A673 (cell line): ENCODE results near the gene PFKFB4. TPM values are rescaled to one million over a fixed set of nuclear protein-coding genes. Genes with fewer than 3 reads are reported as not detected.

Experiments
- BruUV-seq: library from RNA; stranded (reverse); fragments of 400-500 nt; replicated peaks from 2 replicates; lab custom pipeline; 2021; lab: Mats Ljungman, UMichigan
- CTCF ChIA-PET: fragments of 300-600 bp; sonication (Branson Sonifier 250); formaldehyde crosslinking; loops from one replicate; lab custom pipeline; 2022; ENCODE audit warnings: antibody characterized with exemption; lab: Charles Lee
- POLR2A ChIA-PET: fragments of 300-600 bp; sonication (Branson Sonifier 250); formaldehyde crosslinking; loops from one replicate; lab custom pipeline; 2022; ENCODE audit warnings: antibody characterized with exemption; ENCODE audit not compliant: low non-redundant PET; lab: Charles Lee
- DNase-seq: peaks from one replicate; pipeline ENCODE4 v3.0.0-alpha.2; 2015; ENCODE audit warnings: low spot score
- H3K27ac ChIP-seq: fragments of 200-600 bp; sonication (generic); 2 replicates; pipeline ENCODE4 v1.5.1; 2016; ENCODE audit warnings: mixed run types, low read depth, mild to moderate bottlenecking, mixed read lengths, antibody characterized with exemption, low read length; ENCODE audit not compliant: poor library complexity, severe bottlenecking
- H3K27me3 ChIP-seq: fragments of 200-600 bp; sonication (generic); replicated peaks from 2 replicates; pipeline ENCODE4 v1.6.1; 2017; ENCODE audit warnings: mixed run types, low read depth, mild to moderate bottlenecking, mixed read lengths, antibody characterized with exemption, low read length; ENCODE audit not compliant: insufficient read depth, poor library complexity
- H3K36me3 ChIP-seq: fragments of 200-600 bp; sonication (generic); 2 replicates; pipeline ENCODE4 v1.6.1; 2016; ENCODE audit warnings: mixed run types, mild to moderate bottlenecking, mixed read lengths, antibody characterized with exemption, low read length; ENCODE audit not compliant: insufficient read depth, poor library complexity, severe bottlenecking
- H3K4me1 ChIP-seq: fragments of 200-600 bp; sonication (generic); 2 replicates; pipeline ENCODE4 v1.6.1; 2017; ENCODE audit warnings: mixed run types, mild to moderate bottlenecking, mixed read lengths, antibody characterized with exemption, low read length; ENCODE audit not compliant: insufficient read depth, poor library complexity, severe bottlenecking
- H3K4me3 ChIP-seq: fragments of 200-600 bp; sonication (generic); 2 replicates; pipeline ENCODE4 v1.5.1; 2016; ENCODE audit warnings: low read depth, mixed run types, mild to moderate bottlenecking, mixed read lengths, low read length; ENCODE audit not compliant: poor library complexity, severe bottlenecking
- H3K9me3 ChIP-seq: fragments of 200-600 bp; sonication (generic); 2 replicates; pipeline ENCODE4 v1.6.1; 2016; ENCODE audit warnings: mixed run types, low read depth, mild to moderate bottlenecking, mixed read lengths, antibody characterized with exemption, low read length; ENCODE audit not compliant: poor library complexity, severe bottlenecking
- EZH2 ChIP-seq: fragments of 200-600 bp; sonication (generic); IDR thresholded peaks from 2 replicates; pipeline ENCODE4 v1.6.1; 2017; ENCODE audit warnings: borderline replicate concordance, low read depth, mild to moderate bottlenecking, mixed read lengths, antibody characterized with exemption, low read length; ENCODE audit not compliant: poor library complexity, severe bottlenecking
- intact Hi-C: fragments of 100-400 bp; cut with micrococcal nuclease; formaldehyde crosslinking; loops from one replicate; pipeline ENCODE4 v1.10.0; 2022; ENCODE audit not compliant: unreplicated experiment
- total RNA-seq: library from RNA; stranded (reverse); gene quantifications from 2 replicates; pipeline ENCODE4 v1.2.3, GENCODE V29; 2021
- TF ChIP-seq, protein P1 (sequence below): fragments of 300-800, 200-600 bp; sonication (generic); conservative IDR thresholded peaks from 2 replicates; pipeline ENCODE4 v1.5.1; 2017; ENCODE audit warnings: low read depth, mild to moderate bottlenecking, antibody characterized with exemption, low read length, moderate library complexity, mixed read lengths

Gene PFKFB4
- total RNA-seq, 1 experiment from 2014 or later, result 5.0 TPM

DNA sequence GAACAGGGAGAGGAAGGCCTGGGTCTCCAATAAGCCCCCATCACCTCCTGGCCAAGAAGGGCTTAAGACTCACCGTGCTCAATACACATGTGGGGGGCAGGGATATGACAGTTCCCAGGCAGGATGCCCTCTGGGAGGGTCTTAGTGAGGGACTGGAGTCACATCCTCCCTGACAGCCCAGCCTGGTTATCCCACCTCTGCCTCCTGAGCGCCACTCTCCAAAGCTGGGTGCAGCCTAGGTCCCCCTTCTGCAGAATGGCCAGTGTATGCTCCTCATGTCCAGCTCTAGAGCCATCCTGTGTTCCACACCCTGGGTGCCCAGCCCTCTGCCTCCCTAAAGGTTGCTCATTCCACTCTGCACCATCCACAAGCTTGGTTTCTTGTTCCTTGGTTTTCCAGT, 51.5 kb downstream of the PFKFB4 start:
- CTCF ChIA-PET, result no interaction called here
- POLR2A ChIA-PET, result no interaction called here
- intact Hi-C loops, result no loop called here
- H3K9me3 ChIP-seq, result no peaks in the 10 kb centered on the region
- no peaks in the 10 kb centered on the region for H3K36me3 ChIP-seq
- H3K4me1 ChIP-seq, result peaks cover 5% of the 10 kb centered on the region
- no peak overlapping the region for H3K4me3 ChIP-seq
- no peak for TF ChIP-seq EZH2
- TF ChIP-seq, protein P1, sequence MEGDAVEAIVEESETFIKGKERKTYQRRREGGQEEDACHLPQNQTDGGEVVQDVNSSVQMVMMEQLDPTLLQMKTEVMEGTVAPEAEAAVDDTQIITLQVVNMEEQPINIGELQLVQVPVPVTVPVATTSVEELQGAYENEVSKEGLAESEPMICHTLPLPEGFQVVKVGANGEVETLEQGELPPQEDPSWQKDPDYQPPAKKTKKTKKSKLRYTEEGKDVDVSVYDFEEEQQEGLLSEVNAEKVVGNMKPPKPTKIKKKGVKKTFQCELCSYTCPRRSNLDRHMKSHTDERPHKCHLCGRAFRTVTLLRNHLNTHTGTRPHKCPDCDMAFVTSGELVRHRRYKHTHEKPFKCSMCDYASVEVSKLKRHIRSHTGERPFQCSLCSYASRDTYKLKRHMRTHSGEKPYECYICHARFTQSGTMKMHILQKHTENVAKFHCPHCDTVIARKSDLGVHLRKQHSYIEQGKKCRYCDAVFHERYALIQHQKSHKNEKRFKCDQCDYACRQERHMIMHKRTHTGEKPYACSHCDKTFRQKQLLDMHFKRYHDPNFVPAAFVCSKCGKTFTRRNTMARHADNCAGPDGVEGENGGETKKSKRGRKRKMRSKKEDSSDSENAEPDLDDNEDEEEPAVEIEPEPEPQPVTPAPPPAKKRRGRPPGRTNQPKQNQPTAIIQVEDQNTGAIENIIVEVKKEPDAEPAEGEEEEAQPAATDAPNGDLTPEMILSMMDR, result no peak
- no TSS peak for BruUV-seq
- DNase-seq, result no peak
- no peak overlapping the region for H3K27ac ChIP-seq
- H3K27me3 ChIP-seq, result no peaks in the 10 kb centered on the region

DNA sequence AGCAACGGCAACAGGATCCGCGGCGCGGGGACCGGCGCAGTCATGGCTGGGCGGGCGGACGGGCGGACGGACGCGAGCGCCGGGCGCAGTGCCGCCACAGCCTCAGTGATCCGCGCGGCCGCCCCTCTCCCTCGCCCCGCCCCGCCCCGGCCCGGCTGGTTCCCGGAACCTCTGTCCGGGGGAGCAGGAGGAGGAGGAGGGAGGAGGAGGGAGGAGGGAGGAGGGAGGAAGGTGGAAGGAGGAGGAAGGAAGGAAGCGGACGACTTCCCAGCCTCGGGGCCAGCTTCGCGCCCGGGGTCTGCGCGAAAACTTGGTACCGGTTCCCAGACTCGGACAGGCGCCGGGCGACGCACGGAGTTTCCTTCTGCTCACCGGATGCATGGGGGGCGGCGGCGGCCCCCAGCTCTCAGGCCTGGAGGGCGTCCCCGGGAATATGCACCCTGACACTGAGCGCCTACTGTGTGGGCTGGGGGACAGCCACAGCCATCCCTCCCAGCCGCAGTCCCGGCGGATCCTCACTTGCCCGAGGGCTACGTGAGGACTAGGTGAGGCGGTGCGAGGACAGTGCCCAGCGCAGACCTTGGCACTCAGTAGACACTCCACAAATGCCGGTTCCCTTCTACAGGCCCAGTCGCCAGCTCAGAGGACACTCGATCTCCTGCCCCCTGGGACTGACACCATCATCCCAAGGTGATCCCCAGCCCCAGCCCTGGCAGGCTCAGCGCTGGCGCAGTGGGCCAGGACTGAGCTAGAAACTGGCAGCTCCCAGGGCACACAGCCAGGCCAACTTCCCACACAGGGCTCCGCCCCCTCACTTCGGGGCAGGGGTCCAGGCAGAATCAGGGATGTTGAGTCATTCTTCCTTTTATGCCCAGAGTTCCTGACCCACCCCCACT, 52.3 kb downstream of the PFKFB4 start, which contains the start of gene SHISA5:
Gene SHISA5, minus strand, starts transcription at position 124 of the 896 bp plus-strand sequence. Its CDS starts 80 bp downstream, at position 44.
- Histone ChIP-seq H3K4me1 (peaks cover 5% of the 10 kb centered on the region), H3K36me3 (no peaks in the 10 kb centered on the region), H3K4me3 (peak within 1 kb of the TSS; percentile 50), H3K9me3 (no peaks in the 10 kb centered on the region), H3K27ac (peak within 1 kb of the TSS; percentile 37), H3K27me3 (no peaks in the 10 kb centered on the region)
- DNase-seq, result peak; percentile 35
- POLR2A ChIA-PET, result no interaction called here
- intact Hi-C loops, result no loop called here
- no TSS peak for BruUV-seq
- CTCF ChIA-PET, result no interaction called here
- TF ChIP-seq, protein P1, result no peak
- TF ChIP-seq EZH2, result no peak

DNA sequence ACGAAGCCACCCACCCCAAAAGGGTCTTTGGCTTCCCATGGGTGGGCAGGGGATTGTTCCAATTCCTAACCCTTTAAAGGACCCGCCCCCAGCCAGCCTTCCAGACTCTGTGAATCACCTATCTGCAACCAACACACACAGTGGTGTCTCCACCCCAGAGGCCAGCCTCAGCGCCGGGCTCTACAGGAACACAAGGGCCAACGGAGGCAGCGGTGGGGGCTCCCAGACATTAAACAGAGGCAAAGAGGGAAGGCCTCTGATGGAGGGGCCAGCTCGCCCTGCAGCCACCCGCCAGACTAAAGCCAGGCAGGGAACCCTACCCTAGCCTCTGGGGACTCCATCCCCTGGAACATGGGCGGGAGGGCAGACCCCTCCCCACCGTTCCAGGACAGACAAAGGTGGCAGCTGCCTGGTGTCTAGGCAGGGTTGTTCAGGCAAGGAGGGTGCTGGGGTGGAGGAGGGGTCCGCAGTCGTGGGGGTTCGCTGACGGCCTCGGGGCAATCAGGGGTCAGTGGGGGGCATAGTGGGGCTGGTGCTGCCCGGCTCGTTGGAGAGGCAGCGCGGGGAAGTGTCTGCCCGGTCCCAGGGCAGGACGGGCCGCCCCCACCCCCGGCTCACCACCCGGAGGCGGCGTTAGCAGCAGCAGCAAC, 53.1 kb downstream of the PFKFB4 start:
- H3K36me3 ChIP-seq, result no peaks in the 10 kb centered on the region
- H3K27ac ChIP-seq, result peak overlapping the region; percentile 37
- peaks cover 5% of the 10 kb centered on the region for H3K4me1 ChIP-seq
- CTCF ChIA-PET, result no interaction called here
- POLR2A ChIA-PET, result no interaction called here
- intact Hi-C loops, result no loop called here
- H3K27me3 ChIP-seq, result no peaks in the 10 kb centered on the region
- DNase-seq, result no peak
- peak overlapping the region; percentile 50 for H3K4me3 ChIP-seq
- H3K9me3 ChIP-seq, result no peaks in the 10 kb centered on the region
- TF ChIP-seq, protein P1, result no peak
- TF ChIP-seq EZH2, result no peak
- no TSS peak for BruUV-seq
